Esophagus muscularis mucosa (tissue), 4 donors: ENCODE data around the gene DACT3.

Experiments used
- EP300 ChIP-seq: sonication (generic); formaldehyde crosslinking; IDR thresholded peaks from one replicate; pipeline ENCODE4 v1.6.1; 2017; ENCODE audit warnings: antibody characterized with exemption
- POLR2A ChIP-seq: fragments of 450-650 bp; IDR thresholded peaks from one replicate; pipeline ENCODE4 v1.6.1; 2017; ENCODE audit warnings: antibody characterized with exemption, moderate library complexity, mild to moderate bottlenecking, low read depth
- POLR2AphosphoS5 ChIP-seq, 2 donors: sonication (generic); formaldehyde crosslinking; IDR thresholded peaks; one replicate each; pipeline ENCODE4 v1.6.1; 2017; ENCODE audit warnings: antibody characterized with exemption in 2 of 2
- TF ChIP-seq, protein P1 (sequence below), 3 experiments: fragments of 200-600 bp in 2 of 3; fragments of 450-650 bp in 1 of 3; sonication (generic) in 2 of 3; IDR thresholded peaks; one replicate each; pipeline ENCODE4 v1.5.1; 2017 to 2019; ENCODE audit warnings: antibody characterized with exemption in 3 of 3, mild to moderate bottlenecking in 2 of 3, moderate library complexity in 1 of 3

DNA sequence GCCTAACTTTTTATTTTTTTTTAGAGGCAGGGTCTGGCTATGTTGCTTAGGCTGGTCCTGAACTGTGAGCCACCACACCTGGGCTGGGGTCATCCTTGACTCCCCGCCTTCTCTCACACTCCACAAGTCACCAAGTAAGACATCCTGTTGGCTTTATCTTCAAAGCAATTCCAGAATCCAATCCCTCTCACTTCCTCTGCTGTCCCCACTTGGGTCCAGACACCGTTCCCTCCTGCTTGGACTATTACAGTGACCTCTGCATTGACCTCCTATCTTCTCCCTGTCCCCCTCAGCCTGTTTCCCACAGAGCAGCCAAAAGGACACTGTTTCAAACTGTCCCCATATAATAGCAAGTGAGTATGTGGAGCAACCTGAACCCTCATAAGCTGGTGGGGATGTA is 20.3 kb downstream of the DACT3 start:
- TF ChIP-seq EP300 (no peak), POLR2A (no peak), POLR2AphosphoS5 (IDR thresholded peaks at IDR 0.05) (no peak)
- TF ChIP-seq, protein P1, sequence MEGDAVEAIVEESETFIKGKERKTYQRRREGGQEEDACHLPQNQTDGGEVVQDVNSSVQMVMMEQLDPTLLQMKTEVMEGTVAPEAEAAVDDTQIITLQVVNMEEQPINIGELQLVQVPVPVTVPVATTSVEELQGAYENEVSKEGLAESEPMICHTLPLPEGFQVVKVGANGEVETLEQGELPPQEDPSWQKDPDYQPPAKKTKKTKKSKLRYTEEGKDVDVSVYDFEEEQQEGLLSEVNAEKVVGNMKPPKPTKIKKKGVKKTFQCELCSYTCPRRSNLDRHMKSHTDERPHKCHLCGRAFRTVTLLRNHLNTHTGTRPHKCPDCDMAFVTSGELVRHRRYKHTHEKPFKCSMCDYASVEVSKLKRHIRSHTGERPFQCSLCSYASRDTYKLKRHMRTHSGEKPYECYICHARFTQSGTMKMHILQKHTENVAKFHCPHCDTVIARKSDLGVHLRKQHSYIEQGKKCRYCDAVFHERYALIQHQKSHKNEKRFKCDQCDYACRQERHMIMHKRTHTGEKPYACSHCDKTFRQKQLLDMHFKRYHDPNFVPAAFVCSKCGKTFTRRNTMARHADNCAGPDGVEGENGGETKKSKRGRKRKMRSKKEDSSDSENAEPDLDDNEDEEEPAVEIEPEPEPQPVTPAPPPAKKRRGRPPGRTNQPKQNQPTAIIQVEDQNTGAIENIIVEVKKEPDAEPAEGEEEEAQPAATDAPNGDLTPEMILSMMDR (IDR thresholded peaks at IDR 0.05), result no peak
